ENCODE measurements around the gene CFAP46. TPM values are rescaled to one million over a fixed set of nuclear protein-coding genes. Genes with fewer than 3 reads are reported as not detected.

Gene CFAP46
- total RNA-seq, 1 donor from 2014 or later: 1.6 TPM

DNA sequence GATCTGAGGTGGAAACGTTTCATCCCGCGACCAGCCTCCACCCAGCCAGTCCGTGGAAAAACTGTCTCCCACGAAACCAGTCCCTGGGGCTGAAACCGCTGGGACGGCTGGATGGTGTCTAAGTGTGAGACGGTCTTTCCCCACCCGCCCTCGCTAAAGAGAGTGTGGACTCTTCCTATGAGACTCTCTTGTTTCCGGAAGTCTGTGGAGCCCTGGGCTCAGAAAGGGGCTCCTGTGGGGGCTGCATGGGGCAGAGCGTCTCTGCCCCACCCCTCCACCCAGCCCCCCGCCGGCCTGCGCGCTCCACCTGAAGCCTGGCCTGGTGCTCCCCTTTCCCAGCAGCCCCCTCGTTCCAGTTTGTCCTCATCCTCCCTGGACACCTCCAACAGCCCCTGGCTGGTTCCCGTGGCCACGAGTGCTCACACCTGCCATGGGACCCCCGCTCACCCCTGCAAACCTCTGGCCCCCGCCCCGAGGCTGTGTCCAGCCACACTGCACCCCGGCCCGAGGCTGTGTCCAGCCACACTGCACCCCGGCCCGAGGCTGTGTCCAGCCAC is 28.7 kb downstream of the CFAP46 start:
- H2AFZ ChIP-seq (replicated peaks): no peak overlapping the region
- H3K79me2 ChIP-seq (ENCODE audit: low read depth): no peaks in the 10 kb centered on the region
- H3F3A ChIP-seq (ENCODE audit: low read depth): no peaks in the 10 kb centered on the region
- no peak overlapping the region for H3K27ac Mint-ChIP-seq
- H4K20me1 ChIP-seq (ENCODE audit: low read depth): no peaks in the 10 kb centered on the region
- H3K9me3 ChIP-seq (ENCODE audit: low read depth): no peaks in the 10 kb centered on the region
- no peaks in the 10 kb centered on the region for H3K36me3 Mint-ChIP-seq
- DNase-seq (ENCODE audit: low spot score): no peak
- no peaks in the 10 kb centered on the region for H3K9me3 Mint-ChIP-seq
- H3K4me1 Mint-ChIP-seq: peaks cover 11% of the 10 kb centered on the region
- H3K4me1 ChIP-seq: peaks cover 5% of the 10 kb centered on the region
- no peak overlapping the region for H3K4me3 Mint-ChIP-seq
- H3K27me3 ChIP-seq: no peaks in the 10 kb centered on the region
- H3K4me2 ChIP-seq: no peak overlapping the region
- H3K4me3 ChIP-seq: no peak overlapping the region
- H3K36me3 ChIP-seq: no peaks in the 10 kb centered on the region
- peaks cover 3% of the 10 kb centered on the region for H3K27me3 Mint-ChIP-seq (ENCODE audit: insufficient read depth, low read depth)
- TF ChIP-seq EZH2phosphoT487 (IDR thresholded peaks at IDR 0.05): no peak
- TF ChIP-seq EZH2 (IDR thresholded peaks at IDR 0.05): no peak
- TF ChIP-seq, protein P1, sequence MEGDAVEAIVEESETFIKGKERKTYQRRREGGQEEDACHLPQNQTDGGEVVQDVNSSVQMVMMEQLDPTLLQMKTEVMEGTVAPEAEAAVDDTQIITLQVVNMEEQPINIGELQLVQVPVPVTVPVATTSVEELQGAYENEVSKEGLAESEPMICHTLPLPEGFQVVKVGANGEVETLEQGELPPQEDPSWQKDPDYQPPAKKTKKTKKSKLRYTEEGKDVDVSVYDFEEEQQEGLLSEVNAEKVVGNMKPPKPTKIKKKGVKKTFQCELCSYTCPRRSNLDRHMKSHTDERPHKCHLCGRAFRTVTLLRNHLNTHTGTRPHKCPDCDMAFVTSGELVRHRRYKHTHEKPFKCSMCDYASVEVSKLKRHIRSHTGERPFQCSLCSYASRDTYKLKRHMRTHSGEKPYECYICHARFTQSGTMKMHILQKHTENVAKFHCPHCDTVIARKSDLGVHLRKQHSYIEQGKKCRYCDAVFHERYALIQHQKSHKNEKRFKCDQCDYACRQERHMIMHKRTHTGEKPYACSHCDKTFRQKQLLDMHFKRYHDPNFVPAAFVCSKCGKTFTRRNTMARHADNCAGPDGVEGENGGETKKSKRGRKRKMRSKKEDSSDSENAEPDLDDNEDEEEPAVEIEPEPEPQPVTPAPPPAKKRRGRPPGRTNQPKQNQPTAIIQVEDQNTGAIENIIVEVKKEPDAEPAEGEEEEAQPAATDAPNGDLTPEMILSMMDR (IDR thresholded peaks at IDR 0.05): no peak
- H3K27ac ChIP-seq: no peak overlapping the region
- H3K9ac ChIP-seq: no peak overlapping the region

GRCh38 chr10:132912713-132913558 is 29.4 kb downstream of the CFAP46 start:
- no peaks in the 10 kb centered on the region for H3K36me3 Mint-ChIP-seq
- Histone ChIP-seq H3K4me3 (no peak overlapping the region), H3K79me2 (ENCODE audit: low read depth) (no peaks in the 10 kb centered on the region), H3K36me3 (no peaks in the 10 kb centered on the region), H2AFZ (replicated peaks) (no peak overlapping the region), H3K4me2 (no peak overlapping the region), H3K9ac (no peak overlapping the region), H3K4me1 (peaks cover 5% of the 10 kb centered on the region), H4K20me1 (ENCODE audit: low read depth) (no peaks in the 10 kb centered on the region), H3K27ac (no peak overlapping the region), H3K9me3 (ENCODE audit: low read depth) (no peaks in the 10 kb centered on the region), H3F3A (ENCODE audit: low read depth) (no peaks in the 10 kb centered on the region), H3K27me3 (no peaks in the 10 kb centered on the region)
- H3K27ac Mint-ChIP-seq: no peak overlapping the region
- no peaks in the 10 kb centered on the region for H3K9me3 Mint-ChIP-seq
- H3K4me3 Mint-ChIP-seq: no peak overlapping the region
- peaks cover 3% of the 10 kb centered on the region for H3K27me3 Mint-ChIP-seq (ENCODE audit: insufficient read depth, low read depth)
- peak; percentile 86 for DNase-seq (ENCODE audit: low spot score)
- TF ChIP-seq EZH2 (IDR thresholded peaks at IDR 0.05) (no peak), EZH2phosphoT487 (IDR thresholded peaks at IDR 0.05) (no peak)
- TF ChIP-seq, protein P1 (IDR thresholded peaks at IDR 0.05): no peak
- H3K4me1 Mint-ChIP-seq: peaks cover 11% of the 10 kb centered on the region

DNA sequence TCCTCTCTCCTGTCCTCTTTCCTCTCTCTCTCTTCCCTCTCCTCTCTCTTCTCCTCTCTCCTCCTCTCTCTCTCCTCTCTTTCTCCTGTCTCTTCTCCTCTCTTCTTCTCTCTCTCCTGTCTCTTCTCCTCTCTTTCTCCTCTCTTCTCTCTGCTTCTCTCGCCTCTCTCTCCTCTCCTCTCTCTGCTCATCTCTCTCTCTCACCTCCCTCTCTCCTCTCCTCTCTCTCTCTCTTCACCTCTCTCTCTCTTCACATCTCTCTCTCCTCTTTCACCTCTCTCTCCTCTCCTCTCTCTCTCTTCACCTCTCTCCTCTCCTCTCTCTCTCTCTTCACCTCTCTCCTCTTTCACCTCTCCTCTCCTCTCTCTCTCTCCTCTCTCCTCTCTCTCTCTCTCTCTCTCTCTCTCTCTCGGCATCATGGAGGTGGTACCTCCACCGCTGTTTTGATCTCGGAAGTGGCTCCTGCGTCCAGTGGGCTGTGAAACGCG is 30.1 kb downstream of the CFAP46 start:
- no peak overlapping the region for H3K9ac ChIP-seq
- H3K4me3 Mint-ChIP-seq: no peak overlapping the region
- peaks cover 3% of the 10 kb centered on the region for H3K27me3 Mint-ChIP-seq (ENCODE audit: insufficient read depth, low read depth)
- no peaks in the 10 kb centered on the region for H3F3A ChIP-seq (ENCODE audit: low read depth)
- no peak overlapping the region for H3K4me3 ChIP-seq
- no peaks in the 10 kb centered on the region for H3K79me2 ChIP-seq (ENCODE audit: low read depth)
- H3K9me3 ChIP-seq (ENCODE audit: low read depth): no peaks in the 10 kb centered on the region
- H4K20me1 ChIP-seq (ENCODE audit: low read depth): no peaks in the 10 kb centered on the region
- no peaks in the 10 kb centered on the region for H3K9me3 Mint-ChIP-seq
- no peak for DNase-seq (ENCODE audit: low spot score)
- H2AFZ ChIP-seq (replicated peaks): no peak overlapping the region
- no peak overlapping the region for H3K27ac ChIP-seq
- peaks cover 11% of the 10 kb centered on the region for H3K4me1 Mint-ChIP-seq
- H3K36me3 ChIP-seq: no peaks in the 10 kb centered on the region
- no peaks in the 10 kb centered on the region for H3K27me3 ChIP-seq
- H3K27ac Mint-ChIP-seq: no peak overlapping the region
- H3K36me3 Mint-ChIP-seq: no peaks in the 10 kb centered on the region
- H3K4me1 ChIP-seq: peaks cover 5% of the 10 kb centered on the region
- TF ChIP-seq, protein P1 (IDR thresholded peaks at IDR 0.05): no peak
- TF ChIP-seq EZH2phosphoT487 (IDR thresholded peaks at IDR 0.05) (no peak), EZH2 (IDR thresholded peaks at IDR 0.05) (no peak)
- no peak overlapping the region for H3K4me2 ChIP-seq
